ENCODE results near the gene GSX1. TPM values are rescaled to one million over a fixed set of nuclear protein-coding genes. Genes with fewer than 3 reads are reported as not detected.
"Not testable (repeated sequence)": the region's sequence is repeated elsewhere in the genome, so short reads cannot be mapped to it uniquely, and the experiment has no call there.

GSX1 gene
- total RNA-seq, 6 donors from 2014 or later = not detected

DNA sequence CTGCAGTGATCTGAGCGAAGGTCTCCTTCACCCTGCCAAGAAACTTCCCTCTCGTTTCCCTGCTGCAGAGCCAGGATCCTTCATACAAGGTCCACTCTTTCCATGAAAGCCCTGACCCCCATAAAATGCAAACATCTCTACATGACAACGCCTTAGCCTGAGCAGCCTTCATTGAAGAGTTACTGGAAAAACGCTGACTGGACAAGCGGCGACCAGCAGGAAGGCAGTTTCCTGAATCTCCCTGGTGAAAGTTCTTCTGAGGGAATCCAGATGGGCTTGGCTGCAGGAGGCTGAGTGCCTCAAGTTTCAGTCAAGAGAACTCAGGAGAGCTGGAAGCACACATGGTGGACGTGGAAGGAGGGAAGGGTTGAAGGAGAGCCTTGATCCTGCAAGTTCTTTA lies 17.7 kb downstream of the GSX1 start:
- Histone ChIP-seq H3K9me3 (no peaks in the 10 kb centered on the region), H3K27ac (no peak overlapping the region), H3K36me3 (no peaks in the 10 kb centered on the region), H3K27me3 (no peaks in the 10 kb centered on the region), H3K4me3 (no peak overlapping the region), H3K4me1 (no peaks in the 10 kb centered on the region)
- ATAC-seq (ENCODE audit: low FRiP score in 2 of 2) = no peak
- WGBS, 2 donors = 55 to 70% methylated on average over 7 of the region's 7 CpGs
- DNase-seq = no peak
- TF ChIP-seq EP300 (IDR thresholded peaks at IDR 0.05) (no peak), POLR2A (IDR thresholded peaks at IDR 0.05) (no peak), POLR2AphosphoS5 (IDR thresholded peaks at IDR 0.05) (no peak)
- TF ChIP-seq, protein P1, sequence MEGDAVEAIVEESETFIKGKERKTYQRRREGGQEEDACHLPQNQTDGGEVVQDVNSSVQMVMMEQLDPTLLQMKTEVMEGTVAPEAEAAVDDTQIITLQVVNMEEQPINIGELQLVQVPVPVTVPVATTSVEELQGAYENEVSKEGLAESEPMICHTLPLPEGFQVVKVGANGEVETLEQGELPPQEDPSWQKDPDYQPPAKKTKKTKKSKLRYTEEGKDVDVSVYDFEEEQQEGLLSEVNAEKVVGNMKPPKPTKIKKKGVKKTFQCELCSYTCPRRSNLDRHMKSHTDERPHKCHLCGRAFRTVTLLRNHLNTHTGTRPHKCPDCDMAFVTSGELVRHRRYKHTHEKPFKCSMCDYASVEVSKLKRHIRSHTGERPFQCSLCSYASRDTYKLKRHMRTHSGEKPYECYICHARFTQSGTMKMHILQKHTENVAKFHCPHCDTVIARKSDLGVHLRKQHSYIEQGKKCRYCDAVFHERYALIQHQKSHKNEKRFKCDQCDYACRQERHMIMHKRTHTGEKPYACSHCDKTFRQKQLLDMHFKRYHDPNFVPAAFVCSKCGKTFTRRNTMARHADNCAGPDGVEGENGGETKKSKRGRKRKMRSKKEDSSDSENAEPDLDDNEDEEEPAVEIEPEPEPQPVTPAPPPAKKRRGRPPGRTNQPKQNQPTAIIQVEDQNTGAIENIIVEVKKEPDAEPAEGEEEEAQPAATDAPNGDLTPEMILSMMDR (IDR thresholded peaks at IDR 0.05) = no peak

DNA sequence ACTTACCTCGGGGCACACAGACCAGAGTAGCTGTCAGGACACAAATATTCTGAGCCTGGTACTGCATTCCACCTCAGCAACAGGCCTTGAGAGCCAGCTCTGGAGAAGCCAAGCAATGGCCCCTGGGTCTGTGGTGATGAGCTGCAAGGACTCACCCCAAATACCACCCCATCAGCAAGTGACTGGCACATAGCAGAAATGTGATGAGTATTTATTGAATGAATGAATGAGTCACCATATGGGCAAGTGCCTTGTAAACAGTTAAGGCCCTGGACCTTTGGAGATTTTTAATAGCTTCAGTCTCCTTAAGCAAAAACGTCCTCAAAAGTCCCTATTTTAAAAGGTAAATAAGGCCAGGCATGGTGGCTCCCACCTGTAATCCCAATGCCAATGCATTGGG lies 18.2 kb downstream of the GSX1 start:
- Histone ChIP-seq H3K4me1 (no peaks in the 10 kb centered on the region), H3K27me3 (no peaks in the 10 kb centered on the region), H3K27ac (no peak overlapping the region), H3K36me3 (no peaks in the 10 kb centered on the region), H3K9me3 (no peaks in the 10 kb centered on the region), H3K4me3 (no peak overlapping the region)
- DNase-seq (no peak), ATAC-seq (ENCODE audit: low FRiP score in 2 of 2) (no peak)
- 62 to 68% methylated on average over 2 of the region's 2 CpGs for WGBS, 2 donors
- TF ChIP-seq EP300 (IDR thresholded peaks at IDR 0.05) = no peak
- TF ChIP-seq, protein P1 (IDR thresholded peaks at IDR 0.05) = no peak
- TF ChIP-seq POLR2AphosphoS5 (IDR thresholded peaks at IDR 0.05) = no peak
- no peak for TF ChIP-seq POLR2A (IDR thresholded peaks at IDR 0.05)

DNA sequence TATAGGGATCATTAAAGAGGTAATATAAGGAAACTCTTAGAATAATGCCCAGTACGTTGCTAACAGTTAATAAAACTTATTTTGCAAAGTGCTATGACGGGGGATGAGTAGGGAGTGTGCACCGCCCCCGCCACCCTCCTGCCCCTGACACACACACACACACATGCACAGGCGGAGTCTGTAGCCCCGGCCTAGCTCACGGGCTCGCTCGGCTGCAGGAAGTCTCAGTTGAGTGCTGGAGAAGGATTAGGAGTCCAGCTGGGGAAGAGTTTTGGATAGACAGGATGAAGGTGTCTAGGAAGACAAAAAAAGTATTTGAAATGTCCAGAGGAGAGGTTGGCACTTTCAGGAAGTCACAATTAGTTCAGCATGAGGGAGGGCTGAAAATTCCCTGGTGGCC lies 21.5 kb downstream of the GSX1 start:
- Histone ChIP-seq H3K4me3 (no peak overlapping the region), H3K27me3 (no peaks in the 10 kb centered on the region), H3K36me3 (no peaks in the 10 kb centered on the region), H3K4me1 (no peaks in the 10 kb centered on the region), H3K9me3 (no peaks in the 10 kb centered on the region), H3K27ac (no peak overlapping the region)
- 74 to 87% methylated on average over 9 of the region's 9 CpGs for WGBS, 2 donors
- ATAC-seq (ENCODE audit: low FRiP score in 2 of 2) = no peak
- no peak for TF ChIP-seq EP300 (IDR thresholded peaks at IDR 0.05)
- no peak for TF ChIP-seq POLR2AphosphoS5 (IDR thresholded peaks at IDR 0.05)
- TF ChIP-seq, protein P1 (IDR thresholded peaks at IDR 0.05) = no peak
- TF ChIP-seq POLR2A (IDR thresholded peaks at IDR 0.05) = no peak
- DNase-seq = peak in 1 of 2 donors; percentile 37

DNA sequence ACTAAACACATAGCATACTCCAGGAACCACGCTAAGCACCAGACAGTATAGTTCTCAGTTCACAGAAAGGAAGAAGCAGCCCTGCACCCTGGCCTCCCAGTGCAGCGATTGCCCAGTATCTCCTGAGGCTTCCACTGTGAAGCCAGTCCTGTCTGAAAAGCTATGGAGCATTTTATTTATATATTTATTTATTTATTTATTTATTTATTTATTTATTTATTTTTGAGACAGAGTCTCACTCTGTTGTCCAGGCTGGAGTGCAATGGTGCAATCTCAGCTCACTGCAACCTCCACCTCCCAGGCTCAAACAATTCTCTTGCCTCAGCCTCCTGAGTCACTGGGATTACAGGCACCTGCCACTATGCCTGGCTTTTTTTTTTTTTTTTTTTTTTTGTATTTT lies 25.5 kb downstream of the GSX1 start:
- not testable (repeated sequence) for H3K27ac ChIP-seq; H3K9me3 ChIP-seq; H3K4me3 ChIP-seq; H3K36me3 ChIP-seq; H3K4me1 ChIP-seq; ATAC-seq (ENCODE audit: low FRiP score in 2 of 2); DNase-seq
- peaks cover 0 to 11% (median 0%) of the 10 kb centered on the region in 4 donors for H3K27me3 ChIP-seq
- 78 to 87% methylated on average over 2 of the region's 2 CpGs for WGBS, 2 donors

DNA sequence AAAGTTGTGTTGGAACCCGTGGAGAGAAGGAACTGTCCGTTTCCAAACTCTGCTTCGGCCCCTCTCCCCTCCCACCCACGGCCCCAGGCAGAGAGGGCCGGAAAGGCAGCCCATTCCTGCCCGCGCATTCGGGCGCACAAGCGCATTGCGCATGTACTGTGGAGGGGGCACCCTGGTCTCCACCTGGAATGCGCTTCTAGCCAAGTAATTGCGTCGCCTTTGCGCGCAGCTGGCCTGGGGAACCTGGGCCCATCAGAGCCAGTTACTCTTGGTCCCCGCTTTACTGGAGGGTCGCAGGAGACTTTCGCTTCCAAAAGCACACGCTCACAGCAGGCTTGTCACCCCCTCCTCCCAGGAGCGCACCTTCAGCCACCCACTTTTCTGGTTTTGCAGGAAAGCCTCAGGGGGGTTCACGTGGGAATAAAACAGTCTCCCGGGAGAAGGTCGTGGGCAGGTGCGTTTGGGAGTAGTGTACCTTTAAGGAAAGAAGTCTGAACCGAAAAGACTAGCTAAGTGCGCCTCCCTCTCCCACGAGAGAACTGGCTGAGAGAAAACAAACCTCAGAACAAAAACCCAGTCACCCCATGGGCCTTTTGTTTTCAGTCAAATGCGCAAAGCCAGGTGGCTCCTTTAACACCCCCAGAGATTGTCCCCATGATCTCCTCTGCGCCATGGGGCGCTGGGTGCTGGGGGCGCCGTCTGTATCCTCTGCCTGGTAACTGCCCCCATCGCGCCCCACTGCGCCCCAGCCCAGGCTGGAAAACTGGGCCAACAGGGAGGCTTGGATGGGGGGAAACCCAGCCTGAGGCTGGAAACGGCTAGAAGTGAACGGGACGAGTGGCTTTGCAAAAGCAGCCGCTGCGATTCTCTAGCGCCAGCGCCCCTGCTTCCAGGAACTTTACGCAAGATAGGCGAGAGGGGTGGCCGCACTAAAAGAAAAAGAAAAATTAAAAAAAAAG lies 28.5 kb downstream of the GSX1 start:
- Histone ChIP-seq H3K27me3 (peaks cover 0 to 11% (median 0%) of the 10 kb centered on the region in 4 donors), H3K4me3 (no peak overlapping the region), H3K9me3 (no peaks in the 10 kb centered on the region), H3K27ac (no peak overlapping the region), H3K4me1 (no peaks in the 10 kb centered on the region), H3K36me3 (no peaks in the 10 kb centered on the region)
- ATAC-seq (ENCODE audit: low FRiP score in 2 of 2) (no peak), DNase-seq (peak in 1 of 2 donors; percentile 50)
- WGBS, 2 donors = 1 to 2% methylated on average over 36 to 46 of the region's 46 CpGs
- TF ChIP-seq, protein P1 (IDR thresholded peaks at IDR 0.05) = no peak
- no peak for TF ChIP-seq POLR2AphosphoS5 (IDR thresholded peaks at IDR 0.05)
- no peak for TF ChIP-seq POLR2A (IDR thresholded peaks at IDR 0.05)
- no peak for TF ChIP-seq EP300 (IDR thresholded peaks at IDR 0.05)
